Neutrophil (primary cell): ENCODE results near the gene HSD17B7.
"Not testable (repeated sequence)": the region's sequence is repeated elsewhere in the genome, so short reads cannot be mapped to it uniquely, and the experiment has no call there.

Experiments
- H3K27ac ChIP-seq: fragments of 200-600 bp; sonication (generic); 2 replicates; pipeline ENCODE4 v1.5.1; 2016; ENCODE audit warnings: mild to moderate bottlenecking, moderate library complexity
- H3K27me3 ChIP-seq: fragments of 200-600 bp; sonication (generic); 2 replicates; pipeline ENCODE4 v1.6.0; 2016; ENCODE audit warnings: mild to moderate bottlenecking
- H3K36me3 ChIP-seq: fragments of 200-600 bp; sonication (generic); 2 replicates; pipeline ENCODE4 v1.5.1; 2017
- H3K4me1 ChIP-seq, 2 experiments: fragments of 200-600 bp in 1 of 2; sonication (generic) in 1 of 2; 1 replicate in 1 of 2; 2 replicates in 1 of 2; pipeline versions ENCODE4 v1.5.1 to v1.6.1; 2013 to 2016; ENCODE audit warnings: low read depth in 1 of 2, low read length in 1 of 2, mild to moderate bottlenecking in 1 of 2, moderate library complexity in 1 of 2; ENCODE audit not compliant: control insufficient read depth in 1 of 2, insufficient read depth in 1 of 2
- H3K4me3 ChIP-seq, 2 experiments: fragments of 200-600 bp in 1 of 2; sonication (generic) in 1 of 2; 1 replicate in 1 of 2; 2 replicates in 1 of 2; pipeline ENCODE4 v1.5.1; 2013 to 2016; ENCODE audit warnings: low read depth in 1 of 2, low read length in 1 of 2, mild to moderate bottlenecking in 1 of 2, moderate library complexity in 1 of 2
- H3K9me3 ChIP-seq: fragments of 200-600 bp; sonication (generic); 2 replicates; pipeline ENCODE4 v1.5.1; 2016
- CTCF ChIP-seq: fragments of 200-600 bp; sonication (generic); IDR thresholded peaks from 2 replicates; pipeline ENCODE4 v1.5.1; 2016; ENCODE audit warnings: antibody characterized with exemption

The HSD17B7 gene

GRCh38 chr1:162790303-162790984 lies at the start of gene HSD17B7:
Gene HSD17B7 (plus strand): TSS chr1:162790702. CDS start chr1:162790801, 99 bp downstream.
- peak; percentile 34 for TF ChIP-seq CTCF
- Histone ChIP-seq H3K4me3 (peak within 1 kb of the TSS; percentile 58 to 60), H3K27ac (peak within 1 kb of the TSS; percentile 62)
- H3K36me3 ChIP-seq, H3K27me3 ChIP-seq, H3K4me1 ChIP-seq, H3K9me3 ChIP-seq: not testable (repeated sequence)

- Histone ChIP-seq H3K27ac (no peak overlapping the region), H3K36me3 (no peaks in the 10 kb centered on the region), H3K9me3 (no peaks in the 10 kb centered on the region), H3K4me1 (no peaks in the 10 kb centered on the region), H3K27me3 (no peaks in the 10 kb centered on the region), H3K4me3 (no peak overlapping the region)
- no peak for TF ChIP-seq CTCF
Observed at GRCh38 chr1:162740755-162741154, 49.7 kb upstream of the HSD17B7 start.

- Histone ChIP-seq H3K36me3 (no peaks in the 10 kb centered on the region), H3K27ac (no peak overlapping the region), H3K27me3 (no peaks in the 10 kb centered on the region), H3K9me3 (no peaks in the 10 kb centered on the region), H3K4me1 (no peaks in the 10 kb centered on the region), H3K4me3 (no peak overlapping the region)
- no peak for TF ChIP-seq CTCF
Observed at GRCh38 chr1:162741574-162741973, 48.9 kb upstream of the HSD17B7 start.

- not testable (repeated sequence) for H3K4me1 ChIP-seq, H3K36me3 ChIP-seq, H3K9me3 ChIP-seq, H3K4me3 ChIP-seq, H3K27ac ChIP-seq, H3K27me3 ChIP-seq
Observed at GRCh38 chr1:162746264-162746942, 44.1 kb upstream of the HSD17B7 start.

- TF ChIP-seq CTCF: no peak
- Histone ChIP-seq H3K4me1 (no peaks in the 10 kb centered on the region), H3K4me3 (no peak overlapping the region), H3K27ac (no peak overlapping the region), H3K36me3 (no peaks in the 10 kb centered on the region), H3K27me3 (no peaks in the 10 kb centered on the region), H3K9me3 (no peaks in the 10 kb centered on the region)
Observed at GRCh38 chr1:162753001-162753658, 37.4 kb upstream of the HSD17B7 start.

GRCh38 chr1:162753998-162754585 lies 36.4 kb upstream of the HSD17B7 start:
- no peak overlapping the region for H3K27ac ChIP-seq
- TF ChIP-seq CTCF: no peak
- H3K9me3 ChIP-seq: no peaks in the 10 kb centered on the region
- H3K4me3 ChIP-seq: no peak overlapping the region
- H3K4me1 ChIP-seq: no peaks in the 10 kb centered on the region
- no peaks in the 10 kb centered on the region for H3K27me3 ChIP-seq
- H3K36me3 ChIP-seq: no peaks in the 10 kb centered on the region
